ENCODE data around the gene KCTD2. TPM values are rescaled to one million over a fixed set of nuclear protein-coding genes. Genes with fewer than 3 reads are reported as not detected.

The KCTD2 gene
- total RNA-seq, 2 donors from 2014 or later = 18.7 to 22.7 TPM

DNA sequence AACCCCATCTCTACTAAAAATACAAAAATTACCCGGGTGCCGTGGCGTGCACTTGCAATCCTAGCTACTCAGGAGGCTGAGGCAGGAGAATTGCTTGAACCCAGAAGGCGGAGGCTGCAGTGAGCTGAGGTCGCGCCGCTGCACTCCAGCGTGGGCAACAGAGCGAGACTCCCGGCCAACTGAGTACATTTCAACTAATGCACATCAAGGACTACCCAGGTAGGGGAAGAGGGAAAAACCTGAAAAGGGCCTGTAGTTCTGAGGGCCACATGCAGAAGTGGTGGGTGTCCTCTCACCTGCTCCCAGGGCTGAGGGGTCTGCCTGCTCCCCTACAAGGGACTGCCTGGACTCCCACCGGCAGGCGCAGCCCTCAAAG, 40.1 kb downstream of the KCTD2 start:
- TF ChIP-seq, protein P1, sequence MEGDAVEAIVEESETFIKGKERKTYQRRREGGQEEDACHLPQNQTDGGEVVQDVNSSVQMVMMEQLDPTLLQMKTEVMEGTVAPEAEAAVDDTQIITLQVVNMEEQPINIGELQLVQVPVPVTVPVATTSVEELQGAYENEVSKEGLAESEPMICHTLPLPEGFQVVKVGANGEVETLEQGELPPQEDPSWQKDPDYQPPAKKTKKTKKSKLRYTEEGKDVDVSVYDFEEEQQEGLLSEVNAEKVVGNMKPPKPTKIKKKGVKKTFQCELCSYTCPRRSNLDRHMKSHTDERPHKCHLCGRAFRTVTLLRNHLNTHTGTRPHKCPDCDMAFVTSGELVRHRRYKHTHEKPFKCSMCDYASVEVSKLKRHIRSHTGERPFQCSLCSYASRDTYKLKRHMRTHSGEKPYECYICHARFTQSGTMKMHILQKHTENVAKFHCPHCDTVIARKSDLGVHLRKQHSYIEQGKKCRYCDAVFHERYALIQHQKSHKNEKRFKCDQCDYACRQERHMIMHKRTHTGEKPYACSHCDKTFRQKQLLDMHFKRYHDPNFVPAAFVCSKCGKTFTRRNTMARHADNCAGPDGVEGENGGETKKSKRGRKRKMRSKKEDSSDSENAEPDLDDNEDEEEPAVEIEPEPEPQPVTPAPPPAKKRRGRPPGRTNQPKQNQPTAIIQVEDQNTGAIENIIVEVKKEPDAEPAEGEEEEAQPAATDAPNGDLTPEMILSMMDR (IDR thresholded peaks at IDR 0.05) = no peak
- Histone ChIP-seq H3K27me3 (replicated peaks; ENCODE audit: insufficient read depth) (no peaks in the 10 kb centered on the region), H3K4me1 (ENCODE audit: control insufficient read depth in 1 of 2, low read depth in 2 of 2) (peaks cover 5 to 23% of the 10 kb centered on the region in 2 donors), H3K36me3 (no peaks in the 10 kb centered on the region), H3K9me3 (no peaks in the 10 kb centered on the region), H3K4me3 (peak overlapping the region; percentile 75), H3K27ac (peak overlapping the region in 1 of 2 donors; percentile 55)
- ATAC-seq (ENCODE audit: insufficient number of reproducible peaks, low FRiP score, low read depth) = no peak
- no peak for DNase-seq (ENCODE audit: low spot score)

DNA sequence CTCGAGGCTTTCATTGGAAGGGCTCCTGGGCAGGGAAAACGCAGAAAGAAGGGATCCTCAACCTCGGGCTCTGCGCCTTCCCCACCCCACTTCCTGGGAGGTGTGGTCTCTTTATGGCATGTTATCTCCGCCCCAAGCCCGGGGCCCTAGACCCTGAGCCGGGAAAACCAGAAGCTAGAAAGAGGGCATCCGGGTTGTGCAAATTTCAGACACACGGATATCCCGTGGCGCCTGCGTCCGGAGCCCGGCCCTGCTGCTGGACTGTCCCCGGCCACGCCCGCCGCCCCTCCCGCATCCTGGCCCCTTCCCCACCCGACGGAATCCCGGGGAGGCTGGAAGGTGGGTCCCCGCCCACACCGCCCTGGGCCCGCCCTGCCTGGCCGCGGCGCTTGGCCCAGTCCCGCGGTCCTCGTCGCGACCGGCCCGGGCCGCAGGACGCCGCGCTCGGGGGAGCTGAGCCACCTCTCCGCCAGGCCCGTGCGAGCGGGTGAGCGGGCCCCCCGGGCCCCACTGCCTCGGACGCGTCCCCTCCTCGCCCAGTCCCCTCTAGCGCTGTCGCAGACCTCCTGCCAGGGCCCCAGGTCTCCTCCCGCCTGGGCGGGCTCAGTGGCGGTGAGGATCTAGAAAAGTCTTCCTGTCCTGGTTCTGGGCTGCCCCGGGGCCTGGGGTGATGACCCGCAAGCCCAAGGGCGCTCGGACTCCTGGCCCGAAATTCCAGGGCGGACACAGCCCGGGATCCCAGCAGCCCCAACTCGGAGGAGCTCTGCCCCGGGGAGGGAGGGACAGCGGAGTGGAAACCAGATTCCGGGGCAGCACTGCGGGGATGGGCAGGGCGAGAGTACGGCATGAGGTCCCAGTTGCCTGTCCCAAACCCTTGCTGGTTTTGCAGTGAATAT, 40.8 kb downstream of the KCTD2 start, which contains the start of gene SLC16A5:
SLC16A5 (plus strand) TSS at position 397 of the 896 bp plus-strand sequence. CDS start 5,683 bp downstream, outside the sequence.
- ATAC-seq (ENCODE audit: insufficient number of reproducible peaks, low FRiP score, low read depth) (peak; percentile 31), DNase-seq (ENCODE audit: low spot score) (no peak)
- Histone ChIP-seq H3K27me3 (replicated peaks; ENCODE audit: insufficient read depth) (no peaks in the 10 kb centered on the region), H3K36me3 (no peaks in the 10 kb centered on the region), H3K9me3 (no peaks in the 10 kb centered on the region), H3K27ac (peak within 1 kb of the TSS in 1 of 2 donors; percentile 55), H3K4me3 (peak within 1 kb of the TSS; percentile 75), H3K4me1 (ENCODE audit: control insufficient read depth in 1 of 2, low read depth in 2 of 2) (peaks cover 5 to 23% of the 10 kb centered on the region in 2 donors)
- TF ChIP-seq, protein P1 (IDR thresholded peaks at IDR 0.05) = no peak

- peak overlapping the region; percentile 75 for H3K4me3 ChIP-seq
- H3K36me3 ChIP-seq = no peaks in the 10 kb centered on the region
- H3K9me3 ChIP-seq = no peaks in the 10 kb centered on the region
- DNase-seq (ENCODE audit: low spot score) (no peak), ATAC-seq (ENCODE audit: insufficient number of reproducible peaks, low FRiP score, low read depth) (no peak)
- H3K27me3 ChIP-seq (replicated peaks; ENCODE audit: insufficient read depth) = no peaks in the 10 kb centered on the region
- TF ChIP-seq, protein P1 (IDR thresholded peaks at IDR 0.05) = no peak
- H3K27ac ChIP-seq = peak overlapping the region in 1 of 2 donors; percentile 55
- H3K4me1 ChIP-seq (ENCODE audit: control insufficient read depth in 1 of 2, low read depth in 2 of 2) = peaks cover 5 to 23% of the 10 kb centered on the region in 2 donors
Measured at GRCh38 chr17:75088465-75089417, 41.7 kb downstream of the KCTD2 start.

DNA sequence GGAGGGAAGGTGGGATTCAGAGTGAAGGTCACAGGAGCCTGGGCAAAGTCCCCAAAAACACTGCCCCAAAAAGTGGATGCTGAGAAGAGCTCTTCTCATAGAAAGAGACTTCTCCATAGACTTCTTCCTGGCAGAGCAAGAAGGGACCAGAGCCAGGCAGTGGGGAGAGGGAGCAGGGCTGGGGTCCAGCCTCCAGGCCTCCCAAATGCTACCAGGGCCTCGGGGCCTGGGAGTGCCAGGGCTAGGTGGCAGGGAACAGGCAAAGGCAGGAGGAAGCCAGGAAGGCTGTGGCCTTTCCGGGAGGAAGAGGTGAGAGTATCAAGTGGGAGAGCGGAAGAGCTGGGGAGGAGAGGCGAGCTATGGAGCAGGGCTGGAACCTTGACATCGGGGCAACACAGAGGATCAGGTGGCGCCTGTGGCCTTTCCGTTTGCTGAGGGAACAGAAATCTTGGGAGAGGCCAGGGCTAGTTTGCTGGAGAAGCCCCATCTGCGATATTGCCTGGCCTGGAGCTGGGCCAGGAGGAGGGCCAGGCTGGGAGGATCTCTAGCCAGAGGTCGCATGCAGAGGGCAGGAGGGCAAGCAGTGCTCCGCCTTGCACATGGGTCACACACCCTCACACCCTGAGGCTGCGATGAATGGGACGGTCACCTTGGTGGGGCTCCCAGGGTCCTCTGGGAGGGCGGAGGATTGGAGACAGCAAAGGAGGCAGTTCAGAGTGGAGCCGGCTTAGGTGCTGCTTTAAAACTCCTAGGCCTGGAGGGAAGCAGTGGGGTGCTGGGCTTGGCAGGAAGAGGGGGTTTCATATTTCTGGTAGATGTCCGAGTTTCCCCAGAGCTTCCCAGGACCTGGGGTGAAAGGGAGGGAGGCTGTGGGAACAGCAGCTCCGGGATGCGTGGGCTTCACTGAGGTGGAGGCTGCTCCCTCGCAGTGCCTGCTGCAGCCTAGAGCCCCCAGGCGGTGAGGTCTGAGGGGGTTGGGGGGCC, 44.1 kb downstream of the KCTD2 start:
- H3K4me3 ChIP-seq = no peak overlapping the region
- no peak for ATAC-seq (ENCODE audit: insufficient number of reproducible peaks, low FRiP score, low read depth)
- TF ChIP-seq, protein P1 (IDR thresholded peaks at IDR 0.05) = no peak
- H3K36me3 ChIP-seq = no peaks in the 10 kb centered on the region
- H3K4me1 ChIP-seq (ENCODE audit: control insufficient read depth in 1 of 2, low read depth in 2 of 2) = peaks cover 5 to 23% of the 10 kb centered on the region in 2 donors
- no peak for DNase-seq (ENCODE audit: low spot score)
- H3K27ac ChIP-seq = no peak overlapping the region
- H3K9me3 ChIP-seq = no peaks in the 10 kb centered on the region
- no peaks in the 10 kb centered on the region for H3K27me3 ChIP-seq (replicated peaks; ENCODE audit: insufficient read depth)
